Measurements from ENCODE around the gene ARHGEF28. TPM values are rescaled to one million over a fixed set of nuclear protein-coding genes. Genes with fewer than 3 reads are reported as not detected.

The ARHGEF28 gene
- total RNA-seq, 1 experiment from 2014 or later, result 0.57 TPM

- Histone ChIP-seq H2BK12ac (ENCODE audit: insufficient read length, low read depth, low read length) (no peak overlapping the region), H3K4me1 (ENCODE audit: insufficient read depth, low read length) (no peaks in the 10 kb centered on the region), H3T11ph (ENCODE audit: low read length) (no peak overlapping the region), H2BK120ac (ENCODE audit: low read depth, low read length, poor library complexity, severe bottlenecking) (no peak overlapping the region), H3K4ac (ENCODE audit: low read depth, low read length) (no peak overlapping the region), H2BK20ac (ENCODE audit: low read depth, low read length, poor library complexity, severe bottlenecking) (no peak overlapping the region), H3K79me1 (ENCODE audit: insufficient read depth, low read depth, low read length, poor library complexity, severe bottlenecking) (no peaks in the 10 kb centered on the region), H4K8ac (replicated peaks; ENCODE audit: insufficient read length, low read depth, low read length) (no peak overlapping the region), H3K9ac (ENCODE audit: extremely low read depth, insufficient read length, low read length) (no peak overlapping the region), H3K79me2 (ENCODE audit: insufficient read depth, low read length) (no peaks in the 10 kb centered on the region), H2AFZ (ENCODE audit: low read length) (no peak overlapping the region), H2AK5ac (ENCODE audit: insufficient read length, low read length) (no peak overlapping the region), H4K91ac (ENCODE audit: insufficient read length, low read depth, low read length) (no peak overlapping the region), H2BK5ac (ENCODE audit: insufficient read length, low read length) (no peak overlapping the region), H3K14ac (ENCODE audit: insufficient read depth, low read length) (no peak overlapping the region), H2BK15ac (ENCODE audit: low read depth, low read length) (no peak overlapping the region), H3K27ac (ENCODE audit: insufficient read length, low read depth, low read length) (no peak overlapping the region), H3K18ac (ENCODE audit: insufficient read length, low read depth, low read length) (no peak overlapping the region), H4K20me1 (ENCODE audit: control insufficient read depth, insufficient read depth, insufficient read length) (no peaks in the 10 kb centered on the region), H3K27me3 (ENCODE audit: insufficient read depth, low read length) (no peaks in the 10 kb centered on the region), H3K56ac (ENCODE audit: insufficient read length, low read depth, low read length) (no peak overlapping the region), H4K5ac (ENCODE audit: insufficient read length, low read depth, low read length) (no peak overlapping the region), H3K9me3 (ENCODE audit: control insufficient read depth, low read depth, low read length) (no peaks in the 10 kb centered on the region), H3K23ac (ENCODE audit: insufficient read length, low read depth, low read length) (no peak overlapping the region), H3K4me2 (ENCODE audit: insufficient read depth, insufficient read length, low read length) (no peak overlapping the region), H3K23me2 (ENCODE audit: insufficient read length, low read depth, low read length, poor library complexity, severe bottlenecking) (no peaks in the 10 kb centered on the region)
- Mint-ChIP-seq H3K4me3 (no peak overlapping the region), H3K36me3 (ENCODE audit: insufficient read depth in 1 of 3, low read depth in 3 of 3) (no peaks in the 10 kb centered on the region), H3K4me1 (peaks cover under 1% of the 10 kb centered on the region in 2 experiments; a peak in 3 of 4 replicates), H3K27me3 (ENCODE audit: low read depth) (no peaks in the 10 kb centered on the region; the same call in 1 of the 2 replicates), H3K9me3 (no peaks in the 10 kb centered on the region), H3K27ac (no peak overlapping the region)
- no CpG with 5 or more reads among the region's 1 CpG for WGBS (ENCODE audit: extremely low coverage, insufficient read length, low lambda C conversion rate)
- no peak for TF ChIP-seq CTCF (conservative IDR thresholded peaks at IDR 0.05)
- no peak for DNase-seq
Observed at GRCh38 chr5:73687357-73687756, 61.4 kb downstream of the ARHGEF28 start.
